ENCODE measurements around the gene SCN5A.

DNA sequence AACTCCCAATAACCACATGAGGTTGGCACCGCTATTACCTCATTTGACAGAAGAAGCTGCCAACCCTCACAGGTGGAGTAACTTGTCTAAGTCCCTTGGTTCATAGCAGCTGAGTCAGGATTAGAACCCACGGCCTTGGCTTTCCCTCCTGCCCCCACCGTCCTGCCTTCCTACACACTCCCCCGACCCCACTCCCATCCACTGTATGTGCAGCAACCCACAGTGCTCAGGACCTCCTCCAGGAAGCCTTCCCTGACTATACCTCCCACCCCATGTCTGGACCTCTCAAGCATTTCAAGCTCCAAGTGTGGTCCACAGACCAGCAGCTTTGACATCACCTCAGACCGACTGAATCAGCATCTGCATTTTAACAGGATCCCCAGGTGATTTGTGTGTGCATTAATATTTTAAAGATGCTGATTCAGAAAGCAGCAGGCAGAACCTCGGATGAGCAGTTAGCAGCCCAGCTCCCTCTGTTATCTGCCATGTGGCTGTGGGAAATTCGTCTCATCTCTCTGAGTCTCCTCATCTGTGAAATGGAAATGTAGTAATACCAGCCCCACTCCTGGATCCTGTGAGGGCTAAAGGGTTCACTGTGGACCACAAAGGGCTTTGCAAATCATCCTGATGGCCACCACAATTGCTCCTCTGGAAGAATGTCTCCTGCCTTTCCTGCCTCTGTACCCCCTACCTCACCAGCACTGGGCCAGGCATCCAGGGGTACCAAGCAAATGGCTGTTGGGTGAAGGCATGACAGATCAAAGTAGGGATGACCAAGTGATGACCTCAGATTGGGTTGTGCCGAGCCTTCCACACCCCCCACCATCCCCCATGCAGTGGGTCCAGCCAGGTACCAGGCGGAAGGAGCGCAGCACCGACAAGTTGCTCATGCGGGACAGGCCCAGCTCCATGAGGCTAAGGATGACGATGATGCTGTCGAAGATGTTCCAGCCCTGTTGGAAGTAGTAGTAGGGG, 62.7 kb downstream of the SCN5A start:
- TF ChIP-seq, protein P1, sequence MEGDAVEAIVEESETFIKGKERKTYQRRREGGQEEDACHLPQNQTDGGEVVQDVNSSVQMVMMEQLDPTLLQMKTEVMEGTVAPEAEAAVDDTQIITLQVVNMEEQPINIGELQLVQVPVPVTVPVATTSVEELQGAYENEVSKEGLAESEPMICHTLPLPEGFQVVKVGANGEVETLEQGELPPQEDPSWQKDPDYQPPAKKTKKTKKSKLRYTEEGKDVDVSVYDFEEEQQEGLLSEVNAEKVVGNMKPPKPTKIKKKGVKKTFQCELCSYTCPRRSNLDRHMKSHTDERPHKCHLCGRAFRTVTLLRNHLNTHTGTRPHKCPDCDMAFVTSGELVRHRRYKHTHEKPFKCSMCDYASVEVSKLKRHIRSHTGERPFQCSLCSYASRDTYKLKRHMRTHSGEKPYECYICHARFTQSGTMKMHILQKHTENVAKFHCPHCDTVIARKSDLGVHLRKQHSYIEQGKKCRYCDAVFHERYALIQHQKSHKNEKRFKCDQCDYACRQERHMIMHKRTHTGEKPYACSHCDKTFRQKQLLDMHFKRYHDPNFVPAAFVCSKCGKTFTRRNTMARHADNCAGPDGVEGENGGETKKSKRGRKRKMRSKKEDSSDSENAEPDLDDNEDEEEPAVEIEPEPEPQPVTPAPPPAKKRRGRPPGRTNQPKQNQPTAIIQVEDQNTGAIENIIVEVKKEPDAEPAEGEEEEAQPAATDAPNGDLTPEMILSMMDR (IDR thresholded peaks at IDR 0.05; ENCODE audit: low read depth, low read length) = no peak
- no peak for TF ChIP-seq EZH2phosphoT487 (IDR thresholded peaks at IDR 0.05; ENCODE audit: low read depth)

All from OCI-LY3 (cell line).